PC-3 (cell line): ENCODE measurements around the gene VAMP8.

ENCODE experiments used
- CTCF ChIP-seq: fragments of 300-600 bp; sonication (generic); conservative IDR thresholded peaks from 2 replicates; pipeline ENCODE4 v1.5.1; 2017; ENCODE audit warnings: antibody characterized with exemption, low read depth, mild to moderate bottlenecking, low read length
- EZH2 ChIP-seq: fragments of 300-600 bp; sonication (generic); IDR thresholded peaks from one replicate; pipeline ENCODE4 v1.6.1; 2017; ENCODE audit warnings: antibody characterized with exemption, mild to moderate bottlenecking, low read length; ENCODE audit not compliant: unreplicated experiment

- TF ChIP-seq EZH2 (no peak), CTCF (no peak)
Observed at GRCh38 chr2:85577063-85577385, 362 bp upstream of the VAMP8 start.
